Sigmoid colon (tissue), 4 donors: ENCODE results near the gene C9.

Experiments
- EP300 ChIP-seq, 4 donors: sonication (generic); formaldehyde crosslinking; IDR thresholded peaks; one replicate each; pipeline ENCODE4 v1.6.1; 2017; ENCODE audit warnings: antibody characterized with exemption in 4 of 4
- POLR2AphosphoS5 ChIP-seq, 4 donors: sonication (generic); formaldehyde crosslinking; IDR thresholded peaks; one replicate each; pipeline ENCODE4 v1.6.1; 2017; ENCODE audit warnings: antibody characterized with exemption in 4 of 4
- TF ChIP-seq, protein P1 (sequence below), 4 experiments: fragments of 450-650 bp in 3 of 4; fragments of 200-600 bp in 1 of 4; IDR thresholded peaks; one replicate each; pipeline ENCODE4 v1.5.1; 2016 to 2019; ENCODE audit warnings: antibody characterized with exemption in 4 of 4, mild to moderate bottlenecking in 3 of 4, moderate library complexity in 2 of 4

DNA sequence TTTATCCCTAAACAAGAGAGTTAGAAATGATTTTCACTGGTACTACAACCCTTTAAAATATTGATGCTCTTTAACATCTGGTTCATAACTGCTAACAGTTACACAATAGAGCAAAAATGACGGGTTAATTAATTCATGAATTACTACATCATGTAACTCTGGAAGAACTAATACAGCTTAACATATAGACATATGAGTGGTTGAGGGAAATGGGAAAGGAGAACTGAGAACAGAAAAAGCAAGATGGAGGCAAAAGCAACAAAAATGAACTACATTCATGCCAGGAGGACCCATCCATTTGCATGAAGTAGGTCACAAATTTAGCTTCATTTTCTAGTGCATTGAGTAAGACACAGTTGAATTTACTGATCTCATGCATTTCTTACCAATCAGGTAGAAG is 61.8 kb downstream of the C9 start:
- TF ChIP-seq, protein P1, sequence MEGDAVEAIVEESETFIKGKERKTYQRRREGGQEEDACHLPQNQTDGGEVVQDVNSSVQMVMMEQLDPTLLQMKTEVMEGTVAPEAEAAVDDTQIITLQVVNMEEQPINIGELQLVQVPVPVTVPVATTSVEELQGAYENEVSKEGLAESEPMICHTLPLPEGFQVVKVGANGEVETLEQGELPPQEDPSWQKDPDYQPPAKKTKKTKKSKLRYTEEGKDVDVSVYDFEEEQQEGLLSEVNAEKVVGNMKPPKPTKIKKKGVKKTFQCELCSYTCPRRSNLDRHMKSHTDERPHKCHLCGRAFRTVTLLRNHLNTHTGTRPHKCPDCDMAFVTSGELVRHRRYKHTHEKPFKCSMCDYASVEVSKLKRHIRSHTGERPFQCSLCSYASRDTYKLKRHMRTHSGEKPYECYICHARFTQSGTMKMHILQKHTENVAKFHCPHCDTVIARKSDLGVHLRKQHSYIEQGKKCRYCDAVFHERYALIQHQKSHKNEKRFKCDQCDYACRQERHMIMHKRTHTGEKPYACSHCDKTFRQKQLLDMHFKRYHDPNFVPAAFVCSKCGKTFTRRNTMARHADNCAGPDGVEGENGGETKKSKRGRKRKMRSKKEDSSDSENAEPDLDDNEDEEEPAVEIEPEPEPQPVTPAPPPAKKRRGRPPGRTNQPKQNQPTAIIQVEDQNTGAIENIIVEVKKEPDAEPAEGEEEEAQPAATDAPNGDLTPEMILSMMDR (IDR thresholded peaks at IDR 0.05): no peak
- TF ChIP-seq EP300 (IDR thresholded peaks at IDR 0.05) (no peak), POLR2AphosphoS5 (IDR thresholded peaks at IDR 0.05) (no peak)
